ENCODE data around the gene JAM3.

- TF ChIP-seq, protein P1, sequence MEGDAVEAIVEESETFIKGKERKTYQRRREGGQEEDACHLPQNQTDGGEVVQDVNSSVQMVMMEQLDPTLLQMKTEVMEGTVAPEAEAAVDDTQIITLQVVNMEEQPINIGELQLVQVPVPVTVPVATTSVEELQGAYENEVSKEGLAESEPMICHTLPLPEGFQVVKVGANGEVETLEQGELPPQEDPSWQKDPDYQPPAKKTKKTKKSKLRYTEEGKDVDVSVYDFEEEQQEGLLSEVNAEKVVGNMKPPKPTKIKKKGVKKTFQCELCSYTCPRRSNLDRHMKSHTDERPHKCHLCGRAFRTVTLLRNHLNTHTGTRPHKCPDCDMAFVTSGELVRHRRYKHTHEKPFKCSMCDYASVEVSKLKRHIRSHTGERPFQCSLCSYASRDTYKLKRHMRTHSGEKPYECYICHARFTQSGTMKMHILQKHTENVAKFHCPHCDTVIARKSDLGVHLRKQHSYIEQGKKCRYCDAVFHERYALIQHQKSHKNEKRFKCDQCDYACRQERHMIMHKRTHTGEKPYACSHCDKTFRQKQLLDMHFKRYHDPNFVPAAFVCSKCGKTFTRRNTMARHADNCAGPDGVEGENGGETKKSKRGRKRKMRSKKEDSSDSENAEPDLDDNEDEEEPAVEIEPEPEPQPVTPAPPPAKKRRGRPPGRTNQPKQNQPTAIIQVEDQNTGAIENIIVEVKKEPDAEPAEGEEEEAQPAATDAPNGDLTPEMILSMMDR (conservative IDR thresholded peaks at IDR 0.05), result no peak
- TF ChIP-seq EZH2 (IDR thresholded peaks at IDR 0.05; ENCODE audit: low read depth), result no peak
These were observed 95.9 kb downstream of the JAM3 start for GRCh38 chr11:134164490-134165370.
